HG02759 (cell line): ENCODE data around the gene C1orf226.
"Not testable (repeated sequence)": the region's sequence is repeated elsewhere in the genome, so short reads cannot be mapped to it uniquely, and the experiment has no call there.

Source experiments
- ATAC-seq: cut with Tn5 transposase; IDR thresholded peaks from one replicate; pipeline ENCODE4 v1.9.1; 2021; ENCODE audit warnings: mild to moderate bottlenecking, moderate library complexity; ENCODE audit not compliant: unreplicated experiment

The C1orf226 gene

GRCh38 chr1:162404550-162405160 lies 23.1 kb downstream of the C1orf226 start:
- ATAC-seq = no peak

- no peak for ATAC-seq
Observed at GRCh38 chr1:162405800-162406199, 24.3 kb downstream of the C1orf226 start.

GRCh38 chr1:162406811-162407210 lies 25.3 kb downstream of the C1orf226 start:
- ATAC-seq = no peak

GRCh38 chr1:162407539-162407938 lies 26.0 kb downstream of the C1orf226 start:
- no peak for ATAC-seq

GRCh38 chr1:162412002-162412401 lies 30.5 kb downstream of the C1orf226 start, which contains the start of gene SH2D1B:
Gene SH2D1B (minus strand): TSS chr1:162412136. CDS start chr1:162412016, 120 bp downstream.
- ATAC-seq = no peak

- no peak for ATAC-seq
Observed at GRCh38 chr1:162416215-162416614, 34.7 kb downstream of the C1orf226 start.

- ATAC-seq = no peak
Observed at GRCh38 chr1:162416909-162417308, 35.4 kb downstream of the C1orf226 start.

- ATAC-seq = no peak
Observed at GRCh38 chr1:162417650-162418049, 36.1 kb downstream of the C1orf226 start.

- not testable (repeated sequence) for ATAC-seq
Observed at GRCh38 chr1:162418584-162418983, 37.1 kb downstream of the C1orf226 start.

GRCh38 chr1:162419450-162419931 lies 38.0 kb downstream of the C1orf226 start:
- not testable (repeated sequence) for ATAC-seq

GRCh38 chr1:162420120-162420519 lies 38.6 kb downstream of the C1orf226 start:
- no peak for ATAC-seq

- ATAC-seq = no peak
Observed at GRCh38 chr1:162421258-162422164, 40.0 kb downstream of the C1orf226 start.

GRCh38 chr1:162422662-162423375 lies 41.3 kb downstream of the C1orf226 start:
- no peak for ATAC-seq

GRCh38 chr1:162430583-162430982 lies 49.1 kb downstream of the C1orf226 start:
- no peak for ATAC-seq

GRCh38 chr1:162432977-162433713 lies 51.6 kb downstream of the C1orf226 start:
- not testable (repeated sequence) for ATAC-seq
